GM21529 (cell line): ENCODE measurements around the gene MLXIP.
"Not testable (repeated sequence)": the region's sequence is repeated elsewhere in the genome, so short reads cannot be mapped to it uniquely, and the experiment has no call there.

ENCODE experiments used
- ATAC-seq: cut with Tn5 transposase; IDR thresholded peaks from one replicate; pipeline ENCODE4 v1.9.1; 2021; ENCODE audit not compliant: unreplicated experiment

The MLXIP gene

GRCh38 chr12:122094735-122095631, 16.4 kb downstream of the MLXIP start:
- ATAC-seq, result no peak

- no peak for ATAC-seq
Measured at GRCh38 chr12:122096014-122096413, 17.5 kb downstream of the MLXIP start.

GRCh38 chr12:122096591-122097149, 18.1 kb downstream of the MLXIP start:
- no peak for ATAC-seq

- no peak for ATAC-seq
Measured at GRCh38 chr12:122097584-122097926, 19.0 kb downstream of the MLXIP start.

GRCh38 chr12:122097927-122098756, 19.6 kb downstream of the MLXIP start:
- ATAC-seq, result no peak

GRCh38 chr12:122099280-122099749, 20.8 kb downstream of the MLXIP start:
- ATAC-seq, result no peak

GRCh38 chr12:122099856-122100255, 21.3 kb downstream of the MLXIP start:
- ATAC-seq, result no peak

- no peak for ATAC-seq
Measured at GRCh38 chr12:122100568-122100967, 22.0 kb downstream of the MLXIP start.

- ATAC-seq, result no peak
Measured at GRCh38 chr12:122102331-122102730, 23.8 kb downstream of the MLXIP start.

- no peak for ATAC-seq
Measured at GRCh38 chr12:122104844-122105243, 26.3 kb downstream of the MLXIP start.

- ATAC-seq, result not testable (repeated sequence)
Measured at GRCh38 chr12:122105496-122105895, 26.9 kb downstream of the MLXIP start.

GRCh38 chr12:122106843-122107242, 28.3 kb downstream of the MLXIP start:
- ATAC-seq, result no peak

- no peak for ATAC-seq
Measured at GRCh38 chr12:122107261-122107660, 28.7 kb downstream of the MLXIP start.

- no peak for ATAC-seq
Measured at GRCh38 chr12:122111089-122111641, 32.6 kb downstream of the MLXIP start.

GRCh38 chr12:122116707-122117535, 38.4 kb downstream of the MLXIP start:
- no peak for ATAC-seq

- no peak for ATAC-seq
Measured at GRCh38 chr12:122117979-122118378, 39.4 kb downstream of the MLXIP start.

- ATAC-seq, result not testable (repeated sequence)
Measured at GRCh38 chr12:122121341-122121740, 42.8 kb downstream of the MLXIP start.

GRCh38 chr12:122121745-122122144, 43.2 kb downstream of the MLXIP start:
- ATAC-seq, result no peak

GRCh38 chr12:122123051-122123760, 44.6 kb downstream of the MLXIP start:
- no peak for ATAC-seq

GRCh38 chr12:122123761-122124145, 45.2 kb downstream of the MLXIP start:
- no peak for ATAC-seq
